Lower leg skin (tissue), 4 donors: Measurements from ENCODE around the gene HPSE. TPM values are rescaled to one million over a fixed set of nuclear protein-coding genes. Genes with fewer than 3 reads are reported as not detected.

Source experiments
- DNase-seq, 2 donors: peaks; one replicate each; pipeline ENCODE4 v3.0.0-alpha.2; 2019; ENCODE audit warnings: low spot score in 2 of 2
- H3K4me3 ChIP-seq: fragments of 200-600 bp; sonication (generic); 2 replicates; pipeline ENCODE4 v1.5.1; 2017; ENCODE audit warnings: mild to moderate bottlenecking, low read depth; ENCODE audit not compliant: poor library complexity, severe bottlenecking
- POLR2A ChIP-seq, 2 donors: fragments of 450-650 bp; IDR thresholded peaks; one replicate each; pipeline ENCODE4 v1.6.1; 2016 to 2017; ENCODE audit warnings: antibody characterized with exemption in 2 of 2, mild to moderate bottlenecking in 1 of 2, moderate library complexity in 1 of 2
- whole genome bisulfite sequencing, 2 donors: methylation state at CpG; one replicate each; pipeline ENCODE4 v1.1.5; 2018; 5-methylcytosine and 5-hydroxymethylcytosine counted together
- intact Hi-C: fragments of 100-400 bp; cut with DNase I; formaldehyde crosslinking; loops from one replicate; pipeline ENCODE4 v1.15.0; 2023; ENCODE audit warnings: low total_unique reads
- total RNA-seq, 4 donors: library from RNA; depleted of rRNA; stranded (reverse); fragments of >200 nt; gene quantifications; one replicate each; pipeline ENCODE4 v1.1.0, GENCODE V29; 2016
- TF ChIP-seq, protein P1 (sequence below), 3 donors: fragments of 450-650 bp; IDR thresholded peaks; one replicate each; pipeline ENCODE4 v1.5.1; 2016; ENCODE audit warnings: antibody characterized with exemption in 3 of 3, mild to moderate bottlenecking in 3 of 3, moderate library complexity in 2 of 3

The HPSE gene
- total RNA-seq, 4 donors from 2014 or later = 7.6 to 12.5 (median 9.1) TPM

DNA sequence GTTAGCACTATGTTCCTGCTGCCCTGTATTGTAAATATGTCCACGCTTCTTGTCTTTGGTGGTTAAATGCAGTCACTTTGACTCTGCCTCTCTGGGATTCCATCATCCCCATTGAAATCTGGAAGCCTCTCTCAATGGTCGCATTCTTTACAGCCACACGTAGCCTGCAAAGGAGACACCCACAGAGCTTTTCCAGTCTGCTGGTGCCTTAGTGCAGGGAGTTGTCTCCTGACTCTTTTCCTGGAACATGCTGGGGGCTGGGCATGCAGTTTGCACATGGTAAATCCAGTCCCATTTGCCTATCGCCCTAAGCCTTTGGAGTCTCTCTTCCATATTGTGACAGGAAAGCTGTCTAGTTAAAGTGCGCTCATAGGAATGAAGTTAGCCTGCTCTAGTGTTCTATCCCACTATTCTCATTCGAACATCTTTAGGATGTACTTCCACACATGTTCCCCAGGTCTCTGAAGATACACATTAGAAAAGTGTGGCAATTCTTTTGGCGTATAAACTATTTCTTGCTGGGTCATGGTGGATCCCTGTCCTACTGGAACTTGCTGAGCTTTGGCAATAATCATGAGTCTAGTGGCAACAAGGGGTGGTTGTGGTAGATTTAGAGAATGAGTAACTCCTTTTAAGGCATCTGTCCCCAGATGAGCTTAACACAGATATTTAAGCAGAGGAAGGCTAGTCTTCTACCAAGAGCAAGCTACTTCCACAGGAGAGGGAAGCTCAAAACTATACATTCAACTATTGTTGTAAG lies 83.8 kb downstream of the HPSE start:
- 75 to 87% methylated on average over 7 of the region's 7 CpGs for WGBS, 2 donors
- TF ChIP-seq, protein P1, sequence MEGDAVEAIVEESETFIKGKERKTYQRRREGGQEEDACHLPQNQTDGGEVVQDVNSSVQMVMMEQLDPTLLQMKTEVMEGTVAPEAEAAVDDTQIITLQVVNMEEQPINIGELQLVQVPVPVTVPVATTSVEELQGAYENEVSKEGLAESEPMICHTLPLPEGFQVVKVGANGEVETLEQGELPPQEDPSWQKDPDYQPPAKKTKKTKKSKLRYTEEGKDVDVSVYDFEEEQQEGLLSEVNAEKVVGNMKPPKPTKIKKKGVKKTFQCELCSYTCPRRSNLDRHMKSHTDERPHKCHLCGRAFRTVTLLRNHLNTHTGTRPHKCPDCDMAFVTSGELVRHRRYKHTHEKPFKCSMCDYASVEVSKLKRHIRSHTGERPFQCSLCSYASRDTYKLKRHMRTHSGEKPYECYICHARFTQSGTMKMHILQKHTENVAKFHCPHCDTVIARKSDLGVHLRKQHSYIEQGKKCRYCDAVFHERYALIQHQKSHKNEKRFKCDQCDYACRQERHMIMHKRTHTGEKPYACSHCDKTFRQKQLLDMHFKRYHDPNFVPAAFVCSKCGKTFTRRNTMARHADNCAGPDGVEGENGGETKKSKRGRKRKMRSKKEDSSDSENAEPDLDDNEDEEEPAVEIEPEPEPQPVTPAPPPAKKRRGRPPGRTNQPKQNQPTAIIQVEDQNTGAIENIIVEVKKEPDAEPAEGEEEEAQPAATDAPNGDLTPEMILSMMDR (IDR thresholded peaks at IDR 0.05) = no peak
- no peak for TF ChIP-seq POLR2A (IDR thresholded peaks at IDR 0.05)
- no peak overlapping the region for H3K4me3 ChIP-seq
- intact Hi-C loops = no loop called here
- DNase-seq = no peak

DNA sequence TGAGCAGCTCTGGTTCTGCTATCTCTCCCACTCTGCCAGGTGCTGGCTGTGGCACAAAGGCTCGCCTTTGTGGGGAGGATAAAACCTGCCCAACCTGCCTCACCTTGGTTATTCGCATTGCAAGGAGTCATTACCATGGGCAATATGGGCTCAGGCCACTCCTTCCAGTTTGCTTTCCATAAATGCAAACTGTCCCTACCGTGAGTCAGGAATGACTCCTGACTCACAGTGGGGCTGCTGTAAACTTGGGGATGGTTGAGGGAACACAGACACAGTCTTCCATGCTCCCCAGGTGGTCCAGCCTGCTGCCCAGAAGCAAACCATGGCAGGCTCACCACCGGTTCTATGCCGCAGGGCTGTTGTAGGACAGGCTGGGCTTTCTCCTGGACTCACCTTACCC lies 86.2 kb downstream of the HPSE start:
- intact Hi-C loops = no loop called here
- H3K4me3 ChIP-seq = no peak overlapping the region
- no peak for TF ChIP-seq POLR2A (IDR thresholded peaks at IDR 0.05)
- TF ChIP-seq, protein P1 (IDR thresholded peaks at IDR 0.05) = no peak
- no peak for DNase-seq
- 62 to 70% methylated on average over 5 of the region's 5 CpGs for WGBS, 2 donors

DNA sequence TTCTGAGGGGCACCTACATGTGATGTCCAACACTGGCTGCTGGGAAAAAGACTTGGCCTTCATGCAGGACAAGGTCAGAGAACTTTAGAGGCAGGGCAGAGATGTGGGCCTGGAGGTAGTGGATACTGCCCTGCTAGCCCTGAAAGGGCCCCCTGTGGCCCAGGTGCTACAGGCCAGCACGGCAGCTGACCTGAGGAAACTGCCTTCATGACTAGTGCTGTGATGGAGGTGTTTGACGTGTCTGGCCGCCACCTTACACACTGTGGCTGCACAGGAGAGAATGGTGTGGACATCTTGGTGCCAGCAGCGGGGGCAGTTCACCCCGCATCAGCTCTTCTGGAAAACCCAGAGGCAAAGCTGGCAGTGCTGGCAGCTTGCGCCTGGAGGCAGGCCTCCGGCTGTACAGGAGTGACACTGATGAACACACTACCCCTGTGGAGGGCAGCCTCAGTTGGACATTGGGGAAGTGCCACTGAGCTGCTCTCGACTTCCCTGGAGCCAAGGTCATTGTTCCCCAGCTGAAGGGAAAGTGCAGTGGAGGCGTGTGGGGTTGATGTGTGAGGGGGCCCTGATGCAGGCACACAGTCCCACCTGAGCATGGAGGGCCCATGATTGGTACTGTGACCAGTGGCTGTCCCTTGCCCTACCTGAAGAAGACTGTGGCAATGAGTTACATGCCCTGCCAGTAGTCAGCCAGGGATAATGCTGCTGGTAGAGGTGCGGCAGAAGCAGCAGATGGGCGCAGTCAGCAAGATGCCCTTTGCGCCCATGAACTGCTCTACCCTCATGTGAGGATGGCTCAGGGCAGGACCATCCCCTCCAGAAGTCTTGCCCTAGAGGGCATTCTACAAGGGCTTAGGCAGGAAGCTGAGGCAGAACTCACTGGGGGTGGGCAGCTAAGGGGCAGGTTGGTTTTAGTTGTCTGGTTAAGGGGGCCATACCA lies 87.0 kb downstream of the HPSE start:
- no peak overlapping the region for H3K4me3 ChIP-seq
- WGBS, 2 donors = 95 to 98% methylated on average over 12 of the region's 12 CpGs
- TF ChIP-seq, protein P1 (IDR thresholded peaks at IDR 0.05) = no peak
- no peak for TF ChIP-seq POLR2A (IDR thresholded peaks at IDR 0.05)
- intact Hi-C loops = no loop called here
- no peak for DNase-seq

Other genes with a start within 250 kb of the HPSE start
- gene PLAC8, start 220.1 kb downstream of the HPSE start, total RNA-seq = under 1 TPM in 2 of 4 donors, not detected in 2; 0.39 to 0.88 TPM
- gene COQ2, start 50.0 kb downstream of the HPSE start, total RNA-seq = 10 to 100 TPM in 3 of 4 donors, 1 to 10 TPM in 1; 9.7 to 20.1 (median 12.6) TPM
- gene HELQ, start 121.0 kb upstream of the HPSE start, total RNA-seq = 10 to 100 TPM; 11.6 to 22.3 (median 13.6) TPM
- 10 to 100 TPM in 3 of 4 donors, 1 to 10 TPM in 1; 6.9 to 20.1 (median 15.1) TPM for gene MRPS18C, start 121.2 kb upstream of the HPSE start, total RNA-seq
- 1 to 10 TPM; 5.4 to 7.7 (median 7.3) TPM for gene ABRAXAS1, start 150.3 kb upstream of the HPSE start, total RNA-seq
- 1 to 10 TPM; 4.0 to 8.5 (median 6.4) TPM for gene GPAT3, start 201.3 kb upstream of the HPSE start, total RNA-seq